ENCODE measurements around the gene PRR20G.
"Not testable (repeated sequence)": the region's sequence is repeated elsewhere in the genome, so short reads cannot be mapped to it uniquely, and the experiment has no call there.

The PRR20G gene

DNA sequence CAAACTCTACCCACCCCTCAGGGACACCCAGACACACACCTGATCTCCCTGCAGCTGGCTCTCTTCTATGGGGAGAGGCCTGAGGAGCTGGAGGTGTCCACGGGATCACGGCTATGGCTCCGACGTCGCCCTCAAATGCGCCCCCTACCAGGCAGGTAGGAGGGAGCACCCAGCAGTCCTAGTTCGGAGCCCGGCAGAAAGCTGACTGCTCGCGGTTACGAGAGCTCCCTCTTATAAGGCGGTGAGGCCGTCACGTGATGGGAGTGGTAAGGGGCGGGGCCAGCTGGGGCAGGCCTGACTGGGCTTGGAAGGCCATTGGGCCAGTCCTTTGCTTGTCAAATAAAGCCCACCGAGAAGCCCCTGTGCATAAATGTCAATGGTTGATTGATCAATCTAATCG is at the start of gene PRR20G:
Gene PRR20G, minus strand, starts transcription at position 207 of the 400 bp plus-strand sequence. CDS start 681 bp downstream, outside the sequence.
- in situ Hi-C loops (cut with MboI; ENCODE audit: low pct_unique_long_range_greater_than_20kb, low sequenced_read_pairs) = no loop called here
- DNase-seq = no peak

DNA sequence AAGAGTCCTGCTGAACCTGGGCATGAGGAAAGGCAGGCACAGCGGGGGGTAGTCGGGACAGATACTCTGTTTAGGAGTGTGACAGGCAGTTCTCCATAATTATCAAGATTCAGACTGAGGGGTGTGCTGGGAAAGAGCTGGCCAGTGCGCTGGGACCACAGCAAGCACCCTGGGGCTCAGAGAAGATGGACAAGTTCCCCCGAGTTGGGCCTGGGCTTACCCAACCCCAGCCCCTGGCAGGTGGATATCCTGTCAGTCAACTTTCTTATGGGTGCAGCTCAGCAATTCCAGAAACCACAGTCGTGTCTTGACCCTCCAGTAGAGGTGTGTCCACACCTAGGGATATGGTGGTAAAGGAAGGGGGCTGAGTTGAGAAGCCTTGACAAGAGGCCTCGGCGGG is 49.2 kb upstream of the PRR20G start:
- DNase-seq = no peak
- in situ Hi-C loops (cut with MboI; ENCODE audit: low pct_unique_long_range_greater_than_20kb, low sequenced_read_pairs) = no loop called here

DNA sequence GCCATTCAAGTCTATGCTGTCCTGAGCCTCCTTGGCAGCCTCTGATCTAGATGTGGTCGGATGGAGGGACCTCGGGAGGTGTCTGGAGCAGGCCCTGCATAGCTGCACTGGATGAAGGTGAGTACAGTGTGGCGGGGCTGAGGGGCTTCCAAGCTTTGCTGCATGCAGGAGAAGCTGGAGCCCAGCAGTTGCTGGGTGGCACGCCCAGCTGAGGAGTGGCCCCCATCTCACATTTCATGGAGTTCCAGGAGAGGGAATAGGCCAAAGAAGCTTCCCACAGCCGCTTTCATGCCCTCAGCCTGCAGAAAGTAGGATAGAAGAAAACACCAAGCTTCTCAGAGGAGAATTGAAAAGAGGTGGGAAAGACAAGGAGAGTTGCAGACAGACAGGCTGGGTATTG is 48.3 kb upstream of the PRR20G start:
- no peak for DNase-seq
- in situ Hi-C loops (cut with MboI; ENCODE audit: low pct_unique_long_range_greater_than_20kb, low sequenced_read_pairs) = no loop called here

DNA sequence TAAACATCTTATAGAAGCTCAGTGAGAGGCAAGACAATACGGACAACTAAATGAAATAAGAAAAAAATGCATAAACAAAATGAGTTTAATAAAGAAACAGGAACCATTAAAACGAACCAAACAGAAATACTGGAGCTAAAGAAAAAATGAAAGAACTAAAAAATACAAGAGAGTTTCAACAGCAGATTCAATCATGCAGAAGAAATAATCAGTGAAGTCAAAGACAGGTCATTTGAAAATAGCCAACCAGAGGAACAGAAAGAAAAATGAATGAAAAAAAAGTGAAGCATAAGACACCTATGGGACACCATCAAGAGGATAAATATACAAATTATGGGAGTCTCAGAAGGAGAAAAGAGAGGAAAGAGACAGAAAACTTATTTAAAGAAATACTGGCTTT is 42.5 kb upstream of the PRR20G start:
- in situ Hi-C loops (cut with MboI; ENCODE audit: low pct_unique_long_range_greater_than_20kb, low sequenced_read_pairs) = no loop called here
- DNase-seq = no peak

DNA sequence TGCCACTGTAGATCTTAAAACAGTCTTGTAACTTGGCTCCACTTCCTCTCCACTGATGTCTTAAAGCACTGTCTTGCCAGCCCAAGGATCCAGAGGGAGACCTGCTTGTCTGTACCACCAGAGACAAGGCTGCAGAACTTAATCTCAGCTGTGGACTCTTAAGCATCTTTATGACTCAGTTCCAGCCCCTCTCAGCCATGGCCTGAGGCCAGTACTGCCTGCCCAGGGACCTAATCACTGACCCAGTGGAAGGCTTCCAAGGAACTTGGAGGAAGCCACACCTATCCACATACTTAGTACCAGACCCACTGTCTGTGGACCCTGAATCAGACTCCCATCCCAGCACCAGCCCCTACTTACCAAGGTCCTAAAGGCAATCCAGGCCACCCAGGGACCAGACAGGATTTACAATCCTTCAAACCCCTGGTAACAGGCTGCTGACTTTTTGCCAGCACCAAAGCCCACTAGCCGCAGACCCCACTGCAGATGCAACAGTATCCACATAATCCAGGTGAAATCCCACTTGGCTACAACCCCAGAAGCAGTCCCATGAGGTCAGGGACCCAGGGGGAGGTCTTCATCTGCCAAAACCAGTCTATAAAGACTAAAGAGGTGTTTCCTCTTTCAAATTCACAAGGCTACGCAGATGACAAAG is 41.9 kb upstream of the PRR20G start:
- in situ Hi-C loops (cut with MboI; ENCODE audit: low pct_unique_long_range_greater_than_20kb, low sequenced_read_pairs) = no loop called here
- no peak for DNase-seq

DNA sequence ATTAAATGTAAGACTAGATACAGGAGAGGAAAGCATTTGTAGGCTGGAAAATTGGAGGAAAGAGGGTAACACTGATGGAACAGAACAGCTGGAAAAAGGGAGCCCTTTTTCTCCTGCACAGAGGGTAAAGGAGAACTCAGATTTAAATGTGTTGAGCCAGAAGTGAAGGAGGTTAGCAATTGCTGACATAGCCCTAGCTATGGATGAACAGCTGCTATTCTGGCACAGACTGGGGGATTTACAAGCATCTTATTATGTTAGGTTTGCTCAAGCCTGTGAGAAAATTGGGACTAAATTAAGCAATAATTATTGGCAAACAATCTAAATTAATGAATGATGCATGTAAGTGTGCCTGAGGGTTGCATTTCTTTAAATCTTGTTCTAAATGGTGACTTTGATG is 40.6 kb upstream of the PRR20G start:
- in situ Hi-C loops (cut with MboI; ENCODE audit: low pct_unique_long_range_greater_than_20kb, low sequenced_read_pairs) = no loop called here
- no peak for DNase-seq

DNA sequence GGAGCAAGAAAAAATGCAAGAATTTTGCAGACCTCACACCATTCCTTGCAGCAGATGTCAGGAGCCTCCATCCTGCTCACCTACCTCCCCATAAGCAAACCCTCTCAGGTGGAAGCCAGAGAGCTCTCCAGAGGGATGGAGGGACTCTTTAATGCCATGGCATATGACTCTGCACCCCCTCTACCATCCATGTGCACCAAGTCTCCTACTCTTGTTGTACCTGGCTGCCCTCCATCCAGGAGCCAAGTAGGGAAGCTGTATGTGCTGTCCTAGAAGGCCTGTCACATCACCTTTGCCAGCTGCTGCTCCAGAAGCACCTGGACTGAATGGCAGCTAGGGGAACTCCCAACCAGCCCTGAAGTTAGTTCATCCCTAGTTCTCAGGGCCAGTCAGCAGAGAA is 38.5 kb upstream of the PRR20G start:
- no peak for DNase-seq
- in situ Hi-C loops (cut with MboI; ENCODE audit: low pct_unique_long_range_greater_than_20kb, low sequenced_read_pairs) = no loop called here

DNA sequence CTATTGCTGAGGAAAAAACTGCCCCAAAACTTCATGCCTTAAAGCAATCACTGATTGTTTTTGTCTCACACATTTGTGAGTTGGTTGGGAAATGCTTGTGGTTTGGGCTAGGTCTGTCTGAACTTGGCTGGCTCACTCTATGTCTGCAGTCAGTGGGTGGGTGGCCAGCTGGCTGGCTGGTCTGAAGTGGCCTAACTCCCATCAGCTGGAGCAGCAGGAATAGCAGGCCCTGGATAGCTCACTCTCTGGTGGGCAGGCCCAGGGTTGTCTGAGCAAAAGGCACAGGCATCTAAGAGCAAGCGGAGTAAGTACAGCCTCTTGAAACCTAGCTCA is 37.7 kb upstream of the PRR20G start:
- DNase-seq = no peak
- in situ Hi-C loops (cut with MboI; ENCODE audit: low pct_unique_long_range_greater_than_20kb, low sequenced_read_pairs) = no loop called here

DNA sequence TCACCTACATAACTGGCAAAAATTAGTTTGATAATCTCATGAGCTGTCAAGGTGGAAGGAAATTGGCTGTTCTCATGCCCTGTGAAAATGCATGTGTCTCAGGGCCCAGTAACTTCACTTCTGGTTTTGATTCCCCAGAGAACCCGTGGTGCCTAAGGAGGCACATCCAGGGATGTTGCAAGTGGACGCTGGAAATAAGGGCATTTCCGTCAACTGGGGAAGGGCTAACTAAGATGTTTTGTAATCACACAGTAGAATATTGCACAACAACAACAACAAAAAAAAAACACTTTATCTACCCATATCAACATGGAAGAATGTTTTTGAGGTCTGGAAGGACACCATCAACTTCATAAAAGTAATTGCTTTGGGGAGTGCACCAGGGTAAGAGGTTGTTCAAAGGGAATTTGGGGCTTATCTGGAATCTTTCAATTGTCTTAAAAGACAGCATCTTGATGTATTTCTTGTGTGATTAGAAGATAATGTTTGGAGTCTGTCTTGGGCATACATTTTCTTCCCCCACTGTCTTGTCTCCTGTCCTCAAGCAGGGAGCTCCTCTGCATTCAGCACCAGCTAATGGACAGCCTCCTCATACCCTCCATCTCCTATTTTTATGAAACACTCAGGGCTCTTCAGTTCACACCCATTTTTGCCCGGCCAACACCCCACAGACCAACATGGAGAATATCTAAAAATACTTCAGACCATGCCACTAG is 37.2 kb upstream of the PRR20G start:
- in situ Hi-C loops (cut with MboI; ENCODE audit: low pct_unique_long_range_greater_than_20kb, low sequenced_read_pairs) = no loop called here
- no peak for DNase-seq

DNA sequence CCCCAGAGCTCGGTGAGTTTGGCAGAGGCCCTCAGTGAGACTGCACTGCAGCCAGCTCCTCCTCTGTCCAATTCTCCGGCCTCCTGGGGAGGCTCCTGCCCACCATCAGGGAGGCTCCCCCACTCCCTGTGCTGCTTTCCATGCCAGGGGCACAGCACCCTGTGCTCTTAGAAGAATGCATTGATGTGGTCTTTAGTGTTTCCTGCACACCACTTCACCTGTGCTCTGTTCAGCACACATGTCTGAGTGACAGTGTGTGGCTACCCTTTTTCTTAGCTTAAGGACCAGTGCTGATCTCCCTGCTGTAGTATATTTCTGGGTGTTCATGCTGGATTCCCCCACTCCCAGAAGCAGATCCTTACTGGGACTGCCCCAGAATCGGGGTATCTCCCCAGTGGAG is 36.2 kb upstream of the PRR20G start:
- in situ Hi-C loops (cut with MboI; ENCODE audit: low pct_unique_long_range_greater_than_20kb, low sequenced_read_pairs) = no loop called here
- no peak for DNase-seq

DNA sequence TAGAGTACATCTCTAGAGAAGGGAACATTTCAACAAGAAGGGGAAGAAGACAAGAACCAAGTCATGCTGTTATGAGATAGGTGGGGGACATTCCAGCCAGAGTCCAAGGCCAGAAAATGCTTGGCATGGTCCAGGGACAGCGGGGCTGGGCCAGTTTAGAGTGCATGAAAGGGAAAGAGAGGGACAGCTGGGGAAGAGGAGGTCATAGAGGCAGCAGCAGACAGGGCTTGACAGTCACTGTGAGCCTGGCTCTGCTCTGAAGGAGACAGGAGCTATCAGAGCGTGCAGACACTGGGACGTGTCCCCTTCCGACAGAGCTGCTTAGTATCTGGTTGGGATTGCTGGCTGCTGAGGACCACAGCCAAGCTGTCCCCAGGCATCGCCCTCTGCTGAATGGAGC is 35.7 kb upstream of the PRR20G start:
- no peak for DNase-seq
- in situ Hi-C loops (cut with MboI; ENCODE audit: low pct_unique_long_range_greater_than_20kb, low sequenced_read_pairs) = no loop called here

DNA sequence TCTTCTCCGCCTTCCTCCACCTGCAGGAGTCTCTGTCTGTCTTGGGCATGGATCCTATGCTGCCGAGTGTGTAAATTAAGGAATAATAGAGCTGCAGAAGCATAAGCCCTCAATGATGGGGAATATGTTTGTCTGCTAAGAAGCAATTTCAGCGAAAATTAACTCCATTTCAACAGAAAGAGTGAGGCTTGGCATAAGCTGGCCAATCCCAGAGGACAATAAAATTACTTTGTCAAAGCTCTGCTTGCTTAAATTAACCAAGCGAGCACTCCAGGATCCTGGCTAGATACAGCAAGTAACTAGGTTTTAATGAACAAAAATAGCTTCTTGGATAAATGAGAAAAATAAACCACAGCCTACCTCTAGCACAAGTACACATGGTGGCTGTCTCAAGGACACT is 33.5 kb upstream of the PRR20G start:
- no peak for DNase-seq
- in situ Hi-C loops (cut with MboI; ENCODE audit: low pct_unique_long_range_greater_than_20kb, low sequenced_read_pairs) = no loop called here

DNA sequence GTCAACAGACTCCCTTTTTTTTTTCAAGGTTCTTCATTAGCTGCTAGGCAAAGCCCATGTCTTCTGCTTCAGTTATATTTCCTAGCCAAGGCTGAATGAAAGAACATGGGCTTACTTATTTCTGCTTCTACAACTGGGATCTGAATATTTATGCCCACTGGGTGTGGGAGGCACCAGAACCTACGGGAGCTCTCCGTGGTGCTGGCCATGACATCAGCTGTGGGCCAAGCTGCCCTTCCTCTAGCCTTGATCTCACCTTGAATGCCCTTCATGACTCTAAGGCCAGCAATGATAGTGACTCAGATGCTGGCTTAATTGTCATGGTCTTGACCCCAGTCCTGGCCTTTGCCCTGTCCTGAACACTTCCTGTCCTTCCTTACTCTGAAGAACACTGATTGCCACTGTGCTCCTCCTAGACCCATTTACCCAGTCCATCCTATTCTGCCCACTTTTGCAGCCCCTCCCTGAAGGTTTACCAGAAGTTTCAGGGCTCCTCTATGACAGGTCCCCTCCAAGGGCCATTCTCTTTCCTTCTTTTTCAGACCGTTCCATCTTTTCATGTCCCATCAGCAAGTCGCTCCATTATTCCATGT is 32.8 kb upstream of the PRR20G start:
- in situ Hi-C loops (cut with MboI; ENCODE audit: low pct_unique_long_range_greater_than_20kb, low sequenced_read_pairs) = no loop called here

DNA sequence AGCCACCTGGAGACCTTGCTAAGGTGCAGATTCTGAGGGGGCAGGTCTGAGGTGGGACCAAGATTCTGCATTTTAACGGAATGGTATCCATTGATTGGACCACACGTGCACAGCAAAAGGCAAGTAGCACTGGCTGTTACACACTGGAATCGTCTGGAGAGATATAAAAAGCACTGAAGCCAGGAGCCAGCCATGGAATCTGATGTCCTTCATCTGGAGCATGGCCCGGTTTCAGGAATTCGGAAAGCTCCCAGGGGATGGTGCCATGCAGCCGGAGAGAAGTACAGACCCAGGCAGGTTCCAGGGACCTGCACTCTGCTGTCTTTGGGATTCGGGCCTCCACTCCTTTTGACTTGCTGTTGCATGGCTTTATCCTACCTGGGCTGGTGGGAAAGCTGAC is 28.8 kb upstream of the PRR20G start:
- in situ Hi-C loops (cut with MboI; ENCODE audit: low pct_unique_long_range_greater_than_20kb, low sequenced_read_pairs) = no loop called here
- no peak for DNase-seq

More for the DNA sequence above, 32.8 kb upstream of the PRR20G start:
- DNase-seq = peak; percentile 13

DNA sequence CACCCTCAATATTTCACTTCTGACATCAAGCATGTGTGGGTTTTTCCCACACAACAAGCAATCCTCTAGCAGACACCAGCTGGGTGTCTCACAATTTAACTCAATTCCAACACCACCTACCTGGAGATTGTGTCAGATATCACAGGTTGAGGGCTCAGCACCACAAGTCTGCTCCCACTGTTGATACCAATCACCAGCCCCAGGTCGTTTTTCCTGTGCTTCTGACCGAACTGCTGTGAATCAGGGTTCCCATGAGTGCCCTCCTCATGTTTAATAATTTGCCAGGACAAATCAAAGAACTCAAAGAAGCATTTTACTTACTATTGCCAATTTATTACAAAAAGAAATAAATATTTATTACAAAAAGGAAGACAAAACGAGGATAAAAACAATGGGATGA is 25.0 kb upstream of the PRR20G start:
- no peak for DNase-seq
- in situ Hi-C loops (cut with MboI; ENCODE audit: low pct_unique_long_range_greater_than_20kb, low sequenced_read_pairs) = no loop called here

DNA sequence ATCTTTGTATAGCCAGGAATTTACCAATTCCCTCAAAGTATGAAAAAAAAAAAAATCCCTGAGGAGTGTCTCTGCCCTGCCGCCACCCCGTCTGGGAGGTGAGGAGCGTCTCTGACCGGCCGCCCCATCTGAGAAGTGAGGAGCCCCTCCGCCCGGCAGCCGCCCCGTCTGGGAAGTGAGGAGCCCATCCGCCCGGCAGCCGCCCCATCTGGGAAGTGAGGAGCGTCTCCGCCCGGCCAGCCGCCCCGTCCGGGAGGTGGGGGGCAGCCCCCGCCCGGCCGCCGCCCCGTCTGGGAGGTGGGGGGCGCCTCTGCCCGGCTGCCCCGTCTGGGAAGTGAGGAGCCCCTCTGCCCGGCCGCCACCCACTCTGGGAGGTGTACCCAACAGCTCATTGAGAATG is 21.0 kb upstream of the PRR20G start:
- DNase-seq; in situ Hi-C loops (cut with MboI; ENCODE audit: low pct_unique_long_range_greater_than_20kb, low sequenced_read_pairs): not testable (repeated sequence)

DNA sequence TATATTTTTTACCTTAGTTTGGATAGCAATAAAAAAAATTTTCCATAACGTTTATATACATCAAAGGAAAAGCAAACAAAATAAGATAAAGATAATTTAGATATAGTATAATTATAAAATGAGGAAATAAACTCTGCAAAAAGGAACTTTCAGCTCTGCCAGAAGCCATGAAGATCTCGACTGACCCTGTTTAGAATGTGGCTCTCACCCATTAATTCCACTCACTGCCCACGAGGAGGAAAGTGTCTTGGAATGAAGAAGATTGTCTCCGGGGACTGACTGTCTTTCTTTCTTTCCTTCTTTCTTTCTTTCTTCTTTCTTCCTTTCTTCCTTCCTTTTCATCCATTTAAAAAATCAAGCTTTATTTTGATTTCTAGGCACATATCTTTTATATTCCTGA is 20.1 kb upstream of the PRR20G start:
- no peak for DNase-seq
- in situ Hi-C loops (cut with MboI; ENCODE audit: low pct_unique_long_range_greater_than_20kb, low sequenced_read_pairs) = no loop called here

DNA sequence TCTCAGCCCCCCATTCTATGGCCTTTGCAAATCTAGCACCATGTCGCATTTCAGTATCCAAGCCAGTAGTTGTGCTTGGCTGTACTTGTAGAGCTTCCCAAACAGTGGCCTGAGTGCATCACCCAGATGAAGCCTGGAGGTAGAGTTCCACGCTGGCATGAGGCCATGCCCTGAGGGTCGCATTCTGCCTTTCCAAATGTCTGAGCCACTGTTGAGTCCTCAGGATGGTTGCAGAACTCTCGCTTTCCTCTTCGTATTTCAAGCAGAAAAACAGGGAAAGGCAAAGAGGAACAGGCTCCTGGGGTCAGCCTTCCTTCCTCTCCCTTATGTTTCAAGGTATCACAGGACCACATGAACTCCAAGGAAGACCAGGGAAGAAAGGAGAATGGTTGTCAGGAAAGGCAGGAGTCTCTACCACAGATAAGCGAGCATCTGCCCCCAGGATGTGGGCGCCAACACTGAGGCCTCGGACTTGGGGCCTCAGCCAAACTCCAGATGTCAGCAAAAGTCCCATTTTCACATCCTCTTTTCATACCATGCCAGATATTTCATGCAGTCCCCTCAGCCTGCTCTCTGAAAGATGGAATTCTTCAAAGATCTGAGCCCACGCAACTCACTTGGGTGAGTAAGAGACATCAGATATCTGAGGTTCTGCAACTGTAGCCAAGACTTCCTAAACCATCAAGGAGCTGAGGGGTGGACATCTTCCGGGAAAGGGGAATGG is 19.4 kb upstream of the PRR20G start:
- no peak for DNase-seq
- in situ Hi-C loops (cut with MboI; ENCODE audit: low pct_unique_long_range_greater_than_20kb, low sequenced_read_pairs) = no loop called here

DNA sequence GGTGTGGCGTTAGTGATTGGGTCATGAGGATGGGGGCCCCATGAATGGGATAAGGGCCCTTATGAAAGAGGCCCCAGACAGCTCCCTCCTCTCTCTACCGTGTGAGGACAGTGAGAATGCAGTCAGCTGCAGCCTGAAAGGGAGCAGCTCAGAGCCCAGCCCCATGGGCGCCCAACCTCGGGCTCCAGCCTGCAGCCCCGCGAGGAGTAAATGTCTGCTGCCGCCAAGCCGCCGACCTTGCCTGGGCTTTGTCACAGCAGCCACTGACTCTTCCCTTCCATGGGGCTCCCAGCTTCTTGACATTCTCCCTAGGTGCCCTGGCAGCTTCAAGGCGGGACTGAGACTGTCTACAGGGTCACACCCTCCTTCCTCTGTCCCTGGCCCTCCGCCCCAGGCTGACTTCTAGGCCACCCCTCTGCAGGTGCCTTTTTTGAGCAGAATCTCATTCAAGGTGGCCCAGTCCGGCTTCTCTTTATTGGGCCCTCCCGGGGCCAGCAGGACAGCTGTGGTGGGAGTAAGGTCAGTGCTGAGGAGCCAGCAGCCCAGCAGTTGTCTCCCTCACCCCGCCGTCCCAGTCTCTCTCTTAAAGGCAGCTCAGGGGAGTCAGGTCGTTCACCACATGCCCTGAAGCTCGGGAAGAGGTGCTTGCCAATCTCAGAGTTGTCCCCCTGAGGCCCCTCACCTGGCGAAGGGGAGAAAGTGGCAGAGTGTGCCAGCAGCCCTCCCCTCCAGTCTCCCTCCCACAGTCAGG is 18.7 kb upstream of the PRR20G start:
- no peak for DNase-seq
- in situ Hi-C loops (cut with MboI; ENCODE audit: low pct_unique_long_range_greater_than_20kb, low sequenced_read_pairs) = no loop called here

Measured in KBM-7 (cell line).